GM06990 (cell line): ENCODE measurements around the gene NME8.

Experiments used
- DNase-seq: peaks from one replicate; pipeline ENCODE4 v3.0.0-alpha.2; 2011; ENCODE audit not compliant: insufficient read length; ENCODE audit errors: extremely low read depth
- H3K27me3 ChIP-seq: replicated peaks from 2 replicates; pipeline ENCODE4 v1.6.0; 2011; ENCODE audit warnings: low read length; ENCODE audit not compliant: control insufficient read depth, insufficient read depth
- H3K36me3 ChIP-seq: 2 replicates; pipeline ENCODE4 v1.5.1; 2011; ENCODE audit warnings: low read length; ENCODE audit not compliant: control insufficient read depth, insufficient read depth
- H3K4me3 ChIP-seq: replicated peaks from 2 replicates; pipeline ENCODE4 v1.5.1; 2011; ENCODE audit warnings: low read depth, mild to moderate bottlenecking, control low read depth, low read length
- CTCF ChIP-seq: IDR thresholded peaks from 2 replicates; pipeline ENCODE4 v1.5.1; 2011; ENCODE audit warnings: low read length, control low read depth, mild to moderate bottlenecking, inconsistent platforms; ENCODE audit not compliant: insufficient read depth, poor library complexity, severe bottlenecking

NME8 gene

GRCh38 chr7:37947941-37948210, 99.5 kb downstream of the NME8 start:
- TF ChIP-seq CTCF = no peak
- no peak for DNase-seq
- Histone ChIP-seq H3K27me3 (no peaks in the 10 kb centered on the region), H3K4me3 (no peak overlapping the region), H3K36me3 (no peaks in the 10 kb centered on the region; the same call in 1 of the 2 replicates)
